HepG2 (cell line): ENCODE measurements around the gene FXYD4.

Source experiments
- ATF4 ChIP-seq, 2 experiments: fragments of 450-650 bp in 1 of 2; sonication (generic) in 1 of 2; formaldehyde crosslinking; IDR thresholded peaks; 2 replicates each; pipeline versions ENCODE4 v1.5.0 to v1.8.0; 2020 to 2022; ENCODE audit warnings: mild to moderate bottlenecking in 1 of 2, missing genetic modification reagents in 1 of 2
- CTCF ChIP-seq: sonication (generic); formaldehyde crosslinking; IDR thresholded peaks from 2 replicates; pipeline ENCODE4 v1.5.0; 2020; ENCODE audit warnings: mild to moderate bottlenecking, missing genetic modification reagents, moderate library complexity
- DNMT3B ChIP-seq: conservative IDR thresholded peaks from 2 replicates; pipeline ENCODE4 v1.6.1; 2016; ENCODE audit warnings: missing biosample characterization, control low read depth
- ETV5 ChIP-seq: IDR thresholded peaks from 2 replicates; pipeline ENCODE4 v1.6.1; 2018; ENCODE audit warnings: missing biosample characterization, missing genetic modification reagents, inconsistent platforms, borderline replicate concordance
- FOXM1 ChIP-seq: sonication (generic); formaldehyde crosslinking; IDR thresholded peaks from 2 replicates; pipeline ENCODE4 v1.5.0; 2020; ENCODE audit warnings: missing genetic modification reagents
- GATAD2A ChIP-seq: IDR thresholded peaks from 2 replicates; pipeline ENCODE4 v1.6.1; 2016
- POLR2A ChIP-seq, 2 experiments: IDR thresholded peaks; 2 replicates each; pipeline ENCODE4 v1.6.1; 2011; ENCODE audit warnings: low read depth in 2 of 2, low read length in 2 of 2, mild to moderate bottlenecking in 1 of 2, moderate library complexity in 1 of 2; ENCODE audit not compliant: insufficient read depth in 1 of 2
- SNAI1 ChIP-seq: sonication (generic); formaldehyde crosslinking; IDR thresholded peaks from 2 replicates; pipeline ENCODE4 v1.5.0; 2020; ENCODE audit warnings: mild to moderate bottlenecking, missing genetic modification reagents, borderline replicate concordance
- SNAPC5 ChIP-seq: sonication (generic); formaldehyde crosslinking; IDR thresholded peaks from 2 replicates; pipeline ENCODE4 v1.8.1; 2023; ENCODE audit warnings: mild to moderate bottlenecking, missing genetic modification reagents, borderline replicate concordance
- TBL1XR1 ChIP-seq: fragments of 150-350 bp; IDR thresholded peaks from 2 replicates; pipeline ENCODE4 v1.6.1; 2014; ENCODE audit warnings: borderline replicate concordance, low read length; ENCODE audit not compliant: partially characterized antibody
- ZNF629 ChIP-seq: sonication (generic); formaldehyde crosslinking; conservative IDR thresholded peaks from 2 replicates; pipeline ENCODE4 v1.5.0; 2020; ENCODE audit warnings: missing genetic modification reagents

GRCh38 chr10:43375401-43376020 is 4.1 kb downstream of the FXYD4 start:
- TF ChIP-seq POLR2A (IDR thresholded peaks at IDR 0.05; ENCODE audit: insufficient read depth in 1 of 2, low read depth in 2 of 2, low read length in 2 of 2) (no peak), CTCF (CRISPR knock-in tag) (no peak), TBL1XR1 (no peak), FOXM1 (CRISPR knock-in tag) (no peak), SNAPC5 (CRISPR knock-in tag) (no peak), ZNF629 (CRISPR knock-in tag) (no peak), ETV5 (CRISPR knock-in tag) (no peak), GATAD2A (CRISPR knock-in tag) (no peak), DNMT3B (CRISPR knock-in tag) (no peak), ATF4 (CRISPR knock-in tag; IDR thresholded peaks at IDR 0.05) (no peak), SNAI1 (CRISPR knock-in tag) (no peak)
